Type B pancreatic cell (in vitro differentiated cells): ENCODE results near the gene SLC9A9. TPM values are rescaled to one million over a fixed set of nuclear protein-coding genes. Genes with fewer than 3 reads are reported as not detected.

Experiments used
- DNase-seq: peaks from one replicate; pipeline ENCODE4 v3.0.0; 2021; ENCODE audit warnings: mixed read lengths; ENCODE audit not compliant: unreplicated experiment; ENCODE audit errors: extremely low spot score
- H3K27ac Mint-ChIP-seq: 2 replicates; pipeline ENCODE4 v1.8.0; 2021; ENCODE audit warnings: mild to moderate bottlenecking, mixed read lengths
- H3K27me3 Mint-ChIP-seq: 2 replicates; pipeline ENCODE4 v1.8.0; 2021; ENCODE audit warnings: mixed read lengths
- H3K36me3 Mint-ChIP-seq: 2 replicates; pipeline ENCODE4 v1.8.0; 2021; ENCODE audit warnings: mixed read lengths
- H3K4me1 Mint-ChIP-seq: one replicate; pipeline ENCODE4 v1.8.0; 2021; ENCODE audit warnings: mixed read lengths; ENCODE audit not compliant: unreplicated experiment
- H3K4me3 Mint-ChIP-seq: 2 replicates; pipeline ENCODE4 v1.8.0; 2021; ENCODE audit warnings: mild to moderate bottlenecking, mixed read lengths
- H3K9me3 Mint-ChIP-seq: 2 replicates; pipeline ENCODE4 v1.8.0; 2021; ENCODE audit warnings: mixed read lengths
- CTCF ChIP-seq: fragments of 200-600 bp; sonication (generic); conservative IDR thresholded peaks from 2 replicates; pipeline ENCODE4 v1.5.0; 2021; ENCODE audit warnings: antibody characterized with exemption, mild to moderate bottlenecking
- total RNA-seq: library from RNA; stranded (reverse); gene quantifications from 2 replicates; pipeline ENCODE4 v1.2.1, GENCODE V29; 2021; ENCODE audit warnings: low replicate concordance

SLC9A9 gene
- total RNA-seq, 1 donor from 2014 or later: 2.7 TPM

GRCh38 chr3:143573610-143574303 lies 274.5 kb downstream of the SLC9A9 start:
- no peaks in the 10 kb centered on the region for H3K36me3 Mint-ChIP-seq
- TF ChIP-seq CTCF: no peak
- DNase-seq: no peak
- no peak overlapping the region for H3K4me3 Mint-ChIP-seq
- H3K27me3 Mint-ChIP-seq: no peaks in the 10 kb centered on the region
- peaks cover 4% of the 10 kb centered on the region for H3K9me3 Mint-ChIP-seq
- H3K27ac Mint-ChIP-seq: no peak overlapping the region
- H3K4me1 Mint-ChIP-seq: no peaks in the 10 kb centered on the region

DNA sequence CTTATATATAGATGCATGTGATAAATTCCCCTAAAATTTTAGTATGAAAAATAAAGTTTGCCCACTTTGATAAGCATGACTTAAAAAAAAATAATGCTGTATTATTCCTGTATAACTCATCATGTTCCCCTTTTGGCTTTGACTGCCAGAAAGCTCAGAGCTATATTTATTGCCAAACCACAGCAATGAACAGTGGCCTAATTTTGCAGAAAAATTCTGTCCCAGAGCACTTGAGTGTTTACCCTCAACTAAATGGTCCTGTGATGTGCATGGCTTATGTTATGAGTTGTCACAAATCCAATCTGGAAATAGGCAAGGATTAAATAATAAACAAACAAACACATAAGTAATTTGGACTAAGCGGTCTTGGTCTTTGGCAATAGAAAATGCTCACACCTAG lies 276.7 kb downstream of the SLC9A9 start:
- Mint-ChIP-seq H3K4me3 (no peak overlapping the region), H3K27me3 (no peaks in the 10 kb centered on the region), H3K9me3 (no peaks in the 10 kb centered on the region), H3K4me1 (no peaks in the 10 kb centered on the region), H3K27ac (no peak overlapping the region), H3K36me3 (no peaks in the 10 kb centered on the region)
- no peak for DNase-seq
- TF ChIP-seq CTCF: no peak

DNA sequence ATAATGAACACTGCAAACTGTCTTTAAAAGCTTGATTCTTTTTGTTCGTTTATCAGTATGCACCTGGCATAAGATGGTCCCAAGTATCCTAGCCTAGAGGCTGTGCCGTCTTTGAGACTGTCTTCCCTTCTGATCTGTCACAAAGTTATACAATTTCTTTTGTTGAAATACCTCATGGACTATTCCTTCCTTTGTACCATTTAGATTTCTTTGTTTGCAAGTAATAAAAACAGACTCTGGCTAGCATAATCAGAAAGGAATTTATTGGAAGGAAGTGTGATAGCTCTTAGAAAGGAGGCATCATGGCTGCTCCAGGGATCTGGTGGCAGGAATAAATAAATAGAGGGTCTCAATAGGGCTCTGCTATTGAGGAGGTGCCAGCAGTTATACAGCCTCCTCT lies 280.4 kb downstream of the SLC9A9 start:
- H3K27ac Mint-ChIP-seq: no peak overlapping the region
- H3K4me1 Mint-ChIP-seq: peaks cover 11% of the 10 kb centered on the region
- no peak overlapping the region for H3K4me3 Mint-ChIP-seq

GRCh38 chr3:143565951-143566350 lies 282.3 kb downstream of the SLC9A9 start:
- no peak for DNase-seq
- H3K27me3 Mint-ChIP-seq: no peaks in the 10 kb centered on the region
- no peak overlapping the region for H3K27ac Mint-ChIP-seq
- H3K4me3 Mint-ChIP-seq: no peak overlapping the region
- H3K36me3 Mint-ChIP-seq: no peaks in the 10 kb centered on the region
- H3K9me3 Mint-ChIP-seq: peaks cover 5% of the 10 kb centered on the region
- H3K4me1 Mint-ChIP-seq: peaks cover 13% of the 10 kb centered on the region
- TF ChIP-seq CTCF: no peak

More for the DNA sequence above, 280.4 kb downstream of the SLC9A9 start:
- DNase-seq: no peak
- no peaks in the 10 kb centered on the region for H3K36me3 Mint-ChIP-seq
- H3K9me3 Mint-ChIP-seq: peaks cover 5% of the 10 kb centered on the region
- TF ChIP-seq CTCF: no peak
- no peaks in the 10 kb centered on the region for H3K27me3 Mint-ChIP-seq

DNA sequence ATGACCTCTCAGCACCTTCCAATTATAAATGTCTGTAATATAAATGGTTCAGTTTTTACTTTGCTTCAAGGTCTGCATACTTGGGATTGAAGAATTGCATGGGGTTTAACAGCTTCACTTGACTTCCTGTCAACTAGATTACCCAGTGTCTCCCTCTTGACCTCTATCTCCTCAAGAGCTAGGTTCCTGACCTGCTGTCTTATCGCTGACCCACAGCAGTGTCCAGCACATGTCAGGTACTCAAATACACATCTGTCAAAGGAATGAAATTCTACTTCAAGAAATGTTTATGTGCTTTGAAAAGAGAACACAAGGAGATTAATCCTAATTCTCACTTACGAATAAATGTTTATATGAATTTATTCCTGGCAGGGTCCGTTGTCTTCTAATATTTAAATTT lies 284.5 kb downstream of the SLC9A9 start:
- peaks cover 13% of the 10 kb centered on the region for H3K4me1 Mint-ChIP-seq
- no peak for DNase-seq
- H3K27me3 Mint-ChIP-seq: no peaks in the 10 kb centered on the region
- no peak overlapping the region for H3K27ac Mint-ChIP-seq
- H3K4me3 Mint-ChIP-seq: no peak overlapping the region
- no peaks in the 10 kb centered on the region for H3K36me3 Mint-ChIP-seq
- H3K9me3 Mint-ChIP-seq: peaks cover 5% of the 10 kb centered on the region
- no peak for TF ChIP-seq CTCF

DNA sequence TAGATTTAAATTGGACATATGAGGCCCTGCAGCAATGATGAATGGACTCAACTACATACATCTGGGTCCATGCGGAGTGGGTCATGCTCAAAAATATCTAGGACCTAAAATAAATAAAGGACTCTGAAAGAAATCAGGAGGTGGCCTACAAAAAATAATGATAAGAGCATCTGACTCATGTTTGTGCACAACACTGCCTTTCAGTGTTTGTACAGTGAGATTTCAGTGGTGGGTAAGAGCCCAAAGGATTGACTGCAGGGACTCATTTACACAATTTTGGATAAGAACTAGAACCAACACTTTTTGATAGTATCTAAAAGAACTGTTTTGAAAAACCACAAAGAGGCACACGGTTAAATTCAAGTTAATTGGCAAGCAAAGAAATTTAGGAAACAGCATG lies 285.5 kb downstream of the SLC9A9 start:
- no peak for TF ChIP-seq CTCF
- Mint-ChIP-seq H3K9me3 (peaks cover 5% of the 10 kb centered on the region), H3K4me1 (peaks cover 13% of the 10 kb centered on the region), H3K27ac (no peak overlapping the region), H3K4me3 (no peak overlapping the region), H3K27me3 (no peaks in the 10 kb centered on the region), H3K36me3 (no peaks in the 10 kb centered on the region)
- no peak for DNase-seq
